ENCODE results near the gene AOAH. TPM values are rescaled to one million over a fixed set of nuclear protein-coding genes. Genes with fewer than 3 reads are reported as not detected.

AOAH gene
- total and polyA plus RNA-seq, 2 experiments from 2014 or later, result not detected

DNA sequence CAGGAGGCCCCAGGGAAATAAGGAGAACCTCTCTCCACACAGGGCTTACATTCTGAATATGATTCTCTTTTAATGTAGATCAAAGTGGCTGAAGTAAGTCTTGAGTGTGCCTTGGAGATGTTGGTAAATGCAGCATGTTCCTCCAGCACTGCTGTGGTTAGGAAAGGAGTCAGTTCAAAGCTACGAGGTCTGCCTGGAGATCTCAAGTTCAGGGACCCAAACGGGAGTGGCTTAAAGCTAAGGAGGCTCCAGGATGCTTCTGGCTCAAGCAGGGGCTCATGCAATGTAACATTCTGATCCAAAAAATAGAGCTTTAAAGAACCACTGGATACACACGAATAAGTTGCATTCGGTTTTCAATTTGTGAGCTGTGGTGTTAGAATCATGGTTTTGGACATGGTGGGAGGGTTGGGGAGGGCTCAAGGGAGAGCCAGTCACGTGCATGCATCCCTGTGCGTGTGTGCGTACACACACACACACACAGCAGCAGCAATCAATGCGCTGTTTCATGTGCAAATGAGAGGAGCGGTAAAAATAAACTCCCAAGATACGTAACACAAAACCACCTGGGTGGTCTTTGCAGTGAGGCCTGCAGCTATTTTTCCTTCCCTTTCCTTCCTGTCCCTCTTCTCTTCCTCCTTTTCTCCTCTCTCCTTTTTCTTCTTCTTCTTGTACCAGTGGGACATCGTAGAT, 70.5 kb downstream of the AOAH start:
- H3K9me2 ChIP-seq (ENCODE audit: insufficient read depth), result no peaks in the 10 kb centered on the region
- TF ChIP-seq EZH2 (IDR thresholded peaks at IDR 0.05; ENCODE audit: insufficient read depth, poor library complexity, severe bottlenecking) (no peak), EZH2phosphoT487 (IDR thresholded peaks at IDR 0.05; ENCODE audit: insufficient read depth, low read depth) (no peak)
- in situ Hi-C loops (cut with MboI), result no loop called here
- no peak overlapping the region for H3K9ac ChIP-seq
- 65 to 70% methylated on average over 11 of the region's 11 CpGs for WGBS, 2 experiments (ENCODE audit: low coverage in 1 of 2, low lambda C conversion rate in 2 of 2, missing lambda C conversion rate in 2 of 2)
- DNase-seq, result peak; percentile 44
- H3K4me1 ChIP-seq (ENCODE audit: insufficient read depth), result peaks cover 38% of the 10 kb centered on the region
- no peaks in the 10 kb centered on the region for H3K36me3 ChIP-seq (ENCODE audit: low read depth)
- H3K4me2 ChIP-seq (ENCODE audit: unreplicated experiment), result peak overlapping the region; percentile 46
- no peak overlapping the region for H2AFZ ChIP-seq
- no peak overlapping the region for H3K27ac ChIP-seq
- no peaks in the 10 kb centered on the region for H3K9me3 ChIP-seq (ENCODE audit: low read depth)
- no peaks in the 10 kb centered on the region for H3K27me3 ChIP-seq (replicated peaks; ENCODE audit: insufficient read depth)
- no peaks in the 10 kb centered on the region for H3K79me2 ChIP-seq (ENCODE audit: insufficient read depth)
- no peaks in the 10 kb centered on the region for H4K20me1 ChIP-seq (ENCODE audit: insufficient read depth)
- H3K4me3 ChIP-seq, result no peak overlapping the region
- peaks cover 36% of the 10 kb centered on the region for H3F3A ChIP-seq (ENCODE audit: insufficient read depth)

DNA sequence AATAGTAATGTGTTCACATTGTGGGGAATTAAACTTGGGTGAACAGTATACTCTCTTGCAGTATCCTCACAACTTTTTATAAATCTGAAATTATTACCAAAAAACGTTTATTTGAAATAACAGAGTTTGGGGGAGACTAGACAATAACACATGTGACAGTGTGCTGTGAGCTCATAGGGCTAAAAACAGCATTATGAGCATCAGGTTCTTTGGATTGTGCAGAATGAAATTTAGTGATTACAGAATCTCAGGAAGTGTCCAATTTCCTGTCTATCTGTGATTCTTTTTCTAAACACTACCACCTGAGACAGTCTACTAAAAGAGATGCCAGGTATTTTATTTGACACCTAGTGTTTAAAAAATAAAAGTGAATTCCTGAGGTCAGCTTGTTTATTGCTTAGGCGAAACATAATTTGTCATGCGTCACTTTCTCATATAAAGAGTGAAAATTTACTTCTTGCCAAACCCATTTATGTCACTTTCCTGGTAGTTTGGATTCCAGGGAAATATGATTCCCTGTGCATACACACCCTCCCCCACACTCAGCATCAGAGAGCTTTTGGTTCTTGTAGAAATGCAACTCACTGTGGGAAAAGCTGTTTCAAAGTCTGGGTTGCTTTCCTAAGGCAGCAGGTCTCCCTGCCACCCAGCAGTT, 71.2 kb downstream of the AOAH start:
- Histone ChIP-seq H3K79me2 (ENCODE audit: insufficient read depth) (no peaks in the 10 kb centered on the region), H3F3A (ENCODE audit: insufficient read depth) (peaks cover 38% of the 10 kb centered on the region), H3K9me3 (ENCODE audit: low read depth) (no peaks in the 10 kb centered on the region), H3K4me3 (no peak overlapping the region), H2AFZ (no peak overlapping the region), H3K4me2 (ENCODE audit: unreplicated experiment) (peak overlapping the region; percentile 46), H3K27me3 (replicated peaks; ENCODE audit: insufficient read depth) (no peaks in the 10 kb centered on the region), H3K27ac (no peak overlapping the region), H4K20me1 (ENCODE audit: insufficient read depth) (no peaks in the 10 kb centered on the region), H3K9ac (no peak overlapping the region), H3K4me1 (ENCODE audit: insufficient read depth) (peaks cover 38% of the 10 kb centered on the region), H3K9me2 (ENCODE audit: insufficient read depth) (no peaks in the 10 kb centered on the region), H3K36me3 (ENCODE audit: low read depth) (no peaks in the 10 kb centered on the region)
- WGBS, 2 experiments (ENCODE audit: low coverage in 1 of 2, low lambda C conversion rate in 2 of 2, missing lambda C conversion rate in 2 of 2), result 40 to 55% methylated on average over 3 of the region's 3 CpGs
- DNase-seq, result peak; percentile 55
- in situ Hi-C loops (cut with MboI), result no loop called here
- peak; percentile 57; the same call in 1 of the 2 replicates for TF ChIP-seq EZH2phosphoT487 (IDR thresholded peaks at IDR 0.05; ENCODE audit: insufficient read depth, low read depth)
- TF ChIP-seq EZH2 (IDR thresholded peaks at IDR 0.05; ENCODE audit: insufficient read depth, poor library complexity, severe bottlenecking), result no peak

- H3K4me1 ChIP-seq (ENCODE audit: insufficient read depth), result peaks cover 35% of the 10 kb centered on the region
- H3K27me3 ChIP-seq (replicated peaks; ENCODE audit: insufficient read depth), result 0 out of 2 replicates have a peak, but pooled peaks cover 3% of the 10 kb centered on the region
- peaks cover 38% of the 10 kb centered on the region for H3F3A ChIP-seq (ENCODE audit: insufficient read depth)
- no peak overlapping the region for H2AFZ ChIP-seq
- H3K9ac ChIP-seq, result no peak overlapping the region
- H3K4me3 ChIP-seq, result no peak overlapping the region
- no peak overlapping the region for H3K4me2 ChIP-seq (ENCODE audit: unreplicated experiment)
- TF ChIP-seq EZH2 (IDR thresholded peaks at IDR 0.05; ENCODE audit: insufficient read depth, poor library complexity, severe bottlenecking) (no peak), EZH2phosphoT487 (IDR thresholded peaks at IDR 0.05; ENCODE audit: insufficient read depth, low read depth) (no peak)
- no peaks in the 10 kb centered on the region for H4K20me1 ChIP-seq (ENCODE audit: insufficient read depth)
- H3K9me2 ChIP-seq (ENCODE audit: insufficient read depth), result no peaks in the 10 kb centered on the region
- H3K79me2 ChIP-seq (ENCODE audit: insufficient read depth), result no peaks in the 10 kb centered on the region
- H3K27ac ChIP-seq, result no peak overlapping the region
- no peaks in the 10 kb centered on the region for H3K9me3 ChIP-seq (ENCODE audit: low read depth)
- WGBS, 2 experiments (ENCODE audit: low coverage in 1 of 2, low lambda C conversion rate in 2 of 2, missing lambda C conversion rate in 2 of 2), result 28 to 34% methylated on average over 5 of the region's 5 CpGs
- peak; percentile 55 for DNase-seq
- no peaks in the 10 kb centered on the region for H3K36me3 ChIP-seq (ENCODE audit: low read depth)
- in situ Hi-C loops (cut with MboI), result no loop called here
Measured at GRCh38 chr7:36652431-36652830, 71.9 kb downstream of the AOAH start.

- 2% methylated on average over 2 of the region's 2 CpGs for WGBS, 2 experiments (ENCODE audit: low coverage in 1 of 2, low lambda C conversion rate in 2 of 2, missing lambda C conversion rate in 2 of 2)
- TF ChIP-seq EZH2phosphoT487 (IDR thresholded peaks at IDR 0.05; ENCODE audit: insufficient read depth, low read depth) (no peak), EZH2 (IDR thresholded peaks at IDR 0.05; ENCODE audit: insufficient read depth, poor library complexity, severe bottlenecking) (no peak)
- Histone ChIP-seq H3K9me3 (ENCODE audit: low read depth) (no peaks in the 10 kb centered on the region), H3K9ac (peak overlapping the region; percentile 15; the same call in 1 of the 2 replicates), H3K4me2 (ENCODE audit: unreplicated experiment) (peak overlapping the region; percentile 55), H3K4me3 (no peak overlapping the region), H4K20me1 (ENCODE audit: insufficient read depth) (no peaks in the 10 kb centered on the region), H2AFZ (no peak overlapping the region), H3K4me1 (ENCODE audit: insufficient read depth) (peaks cover 35% of the 10 kb centered on the region), H3K27ac (peak overlapping the region; percentile 48), H3K27me3 (replicated peaks; ENCODE audit: insufficient read depth) (peaks cover 13% of the 10 kb centered on the region; the same call in 1 of the 2 replicates), H3K36me3 (ENCODE audit: low read depth) (no peaks in the 10 kb centered on the region), H3F3A (ENCODE audit: insufficient read depth) (peaks cover 38% of the 10 kb centered on the region), H3K9me2 (ENCODE audit: insufficient read depth) (no peaks in the 10 kb centered on the region), H3K79me2 (ENCODE audit: insufficient read depth) (no peaks in the 10 kb centered on the region)
- in situ Hi-C loops (cut with MboI), result no loop called here
- DNase-seq, result peak; percentile 80
Measured at GRCh38 chr7:36651404-36651803, 72.9 kb downstream of the AOAH start.

Measured in GM23248 (cell line).